Muscle layer of duodenum (tissue), 2 donors: ENCODE data around the gene BCS1L.

Experiments
- H3K27ac ChIP-seq: one replicate; pipeline ENCODE4 v1.7.0; 2013; ENCODE audit warnings: mild to moderate bottlenecking, low read length
- H3K27me3 ChIP-seq: one replicate; pipeline ENCODE4 v1.7.0; 2013; ENCODE audit warnings: low read depth, mild to moderate bottlenecking, control low read depth, low read length
- H3K36me3 ChIP-seq, 2 donors: one replicate each; pipeline ENCODE4 v1.7.0; 2013; ENCODE audit warnings: low read length in 2 of 2, control low read depth in 1 of 2, mild to moderate bottlenecking in 1 of 2; ENCODE audit not compliant: insufficient read depth in 2 of 2, control insufficient read depth in 1 of 2
- H3K4me1 ChIP-seq, 2 donors: one replicate each; pipeline ENCODE4 v1.7.0; 2013; ENCODE audit warnings: low read length in 2 of 2, mild to moderate bottlenecking in 2 of 2, control low read depth in 1 of 2, moderate library complexity in 1 of 2; ENCODE audit not compliant: insufficient read depth in 2 of 2, control insufficient read depth in 1 of 2
- H3K4me3 ChIP-seq, 2 donors: one replicate each; pipeline ENCODE4 v1.7.0; 2013; ENCODE audit warnings: low read length in 2 of 2, low read depth in 1 of 2, mild to moderate bottlenecking in 1 of 2
- H3K9me3 ChIP-seq, 2 donors: one replicate each; pipeline ENCODE4 v1.7.0; 2013; ENCODE audit warnings: low read length in 2 of 2, control low read depth in 1 of 2, mild to moderate bottlenecking in 1 of 2; ENCODE audit not compliant: control insufficient read depth in 1 of 2
- donor health status: healthy.

The BCS1L gene

DNA sequence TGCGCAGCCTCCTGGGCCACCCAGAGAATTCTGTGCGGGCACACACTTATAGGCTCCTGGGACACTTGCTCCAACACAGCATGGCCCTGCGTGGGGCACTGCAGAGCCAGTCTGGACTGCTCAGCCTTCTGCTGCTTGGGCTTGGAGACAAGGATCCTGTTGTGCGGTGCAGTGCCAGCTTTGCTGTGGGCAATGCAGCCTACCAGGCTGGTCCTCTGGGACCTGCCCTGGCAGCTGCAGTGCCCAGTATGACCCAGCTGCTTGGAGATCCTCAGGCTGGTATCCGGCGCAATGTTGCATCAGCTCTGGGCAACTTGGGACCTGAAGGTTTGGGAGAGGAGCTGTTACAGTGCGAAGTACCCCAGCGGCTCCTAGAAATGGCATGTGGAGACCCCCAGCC, 39.4 kb downstream of the BCS1L start:
- Histone ChIP-seq H3K9me3 (no peaks in the 10 kb centered on the region), H3K27me3 (no peaks in the 10 kb centered on the region), H3K4me1 (no peaks in the 10 kb centered on the region), H3K27ac (no peak overlapping the region), H3K4me3 (no peak overlapping the region), H3K36me3 (peaks cover 7 to 46% of the 10 kb centered on the region in 2 donors)

GRCh38 chr2:218701806-218702205, 42.3 kb downstream of the BCS1L start:
- Histone ChIP-seq H3K27me3 (no peaks in the 10 kb centered on the region), H3K36me3 (peaks cover 0 to 35% of the 10 kb centered on the region in 2 donors), H3K9me3 (no peaks in the 10 kb centered on the region), H3K27ac (no peak overlapping the region), H3K4me1 (no peaks in the 10 kb centered on the region), H3K4me3 (no peak overlapping the region)

DNA sequence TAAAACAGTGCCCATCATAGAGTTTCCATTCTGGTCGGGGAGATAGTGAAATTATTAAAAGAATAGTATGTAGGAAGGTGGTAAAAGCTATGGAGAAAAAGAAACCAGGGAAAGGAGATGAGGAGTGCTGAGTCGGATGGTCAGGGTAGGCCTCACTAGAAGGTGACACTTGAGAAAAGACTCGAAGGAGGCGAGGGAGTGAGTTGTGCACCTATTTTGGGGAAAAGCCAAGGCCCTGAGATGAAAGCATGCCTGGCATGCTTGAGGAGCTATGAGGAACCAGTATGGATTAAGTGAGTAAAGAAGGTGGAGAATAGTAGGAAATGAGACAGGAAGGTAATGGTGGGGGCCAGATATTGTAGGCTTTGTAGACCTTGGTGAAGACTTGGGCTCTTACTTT, 43.9 kb downstream of the BCS1L start:
- peaks cover 0 to 20% of the 10 kb centered on the region in 2 donors for H3K36me3 ChIP-seq
- no peaks in the 10 kb centered on the region for H3K4me1 ChIP-seq
- H3K9me3 ChIP-seq = no peaks in the 10 kb centered on the region
- H3K27me3 ChIP-seq = no peaks in the 10 kb centered on the region
- no peak overlapping the region for H3K27ac ChIP-seq
- H3K4me3 ChIP-seq = no peak overlapping the region

DNA sequence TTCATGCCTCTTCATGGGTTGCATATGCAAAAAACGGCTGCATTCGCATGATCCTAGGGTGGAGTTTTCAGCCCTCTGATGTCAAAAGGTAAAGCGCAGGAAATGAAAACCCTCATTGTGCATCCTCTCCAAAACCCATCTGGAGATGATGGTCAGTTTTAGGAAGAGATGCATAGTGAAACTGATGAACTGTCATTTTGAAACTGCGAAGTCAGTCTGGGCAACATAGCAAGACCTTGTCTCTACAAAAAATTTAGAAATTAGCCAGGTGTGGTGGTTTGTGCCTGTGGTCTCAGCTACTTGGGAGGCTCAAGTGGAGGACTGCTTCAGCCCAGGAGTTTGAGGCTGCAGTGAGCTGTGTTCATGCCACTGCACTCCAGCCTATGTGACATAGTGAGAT, 48.6 kb downstream of the BCS1L start:
- H3K36me3 ChIP-seq = peaks cover 0 to 6% of the 10 kb centered on the region in 2 donors
- no peak overlapping the region for H3K27ac ChIP-seq
- H3K4me1 ChIP-seq = peaks cover 0 to 8% of the 10 kb centered on the region in 2 donors
- H3K4me3 ChIP-seq = no peak overlapping the region
- H3K27me3 ChIP-seq = no peaks in the 10 kb centered on the region
- no peaks in the 10 kb centered on the region for H3K9me3 ChIP-seq

DNA sequence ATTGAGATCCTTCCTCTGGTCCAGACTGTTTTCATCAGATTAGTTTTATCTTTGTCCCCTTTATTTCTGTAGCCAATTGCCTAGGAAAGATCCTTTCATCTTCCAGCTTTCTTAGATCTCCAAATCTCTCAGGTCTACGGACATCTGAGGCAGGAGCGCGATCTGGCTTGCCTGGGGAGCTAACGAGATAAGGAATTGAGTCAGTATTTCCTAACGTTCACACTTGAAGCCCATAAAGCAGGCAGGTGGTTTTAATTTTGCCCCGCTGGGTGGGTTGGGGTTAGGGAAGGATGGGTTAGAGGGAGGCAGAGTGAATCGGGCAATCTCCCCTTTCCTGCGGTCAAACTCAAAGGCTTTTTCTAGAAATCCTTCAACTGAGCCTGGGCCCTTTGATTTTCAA, 50.4 kb downstream of the BCS1L start:
- H3K9me3 ChIP-seq = no peaks in the 10 kb centered on the region
- no peak overlapping the region for H3K27ac ChIP-seq
- H3K4me3 ChIP-seq = peak overlapping the region in 1 of 2 donors; percentile 83
- H3K4me1 ChIP-seq = peaks cover 0 to 8% of the 10 kb centered on the region in 2 donors
- no peaks in the 10 kb centered on the region for H3K27me3 ChIP-seq
- H3K36me3 ChIP-seq = peaks cover 0 to 6% of the 10 kb centered on the region in 2 donors

GRCh38 chr2:218710334-218710686, 50.8 kb downstream of the BCS1L start:
- H3K27ac ChIP-seq = no peak overlapping the region
- H3K27me3 ChIP-seq = no peaks in the 10 kb centered on the region
- no peaks in the 10 kb centered on the region for H3K9me3 ChIP-seq
- H3K4me3 ChIP-seq = peak overlapping the region; percentile 83 to 84
- H3K36me3 ChIP-seq = peaks cover 0 to 6% of the 10 kb centered on the region in 2 donors
- peaks cover 0 to 8% of the 10 kb centered on the region in 2 donors for H3K4me1 ChIP-seq

DNA sequence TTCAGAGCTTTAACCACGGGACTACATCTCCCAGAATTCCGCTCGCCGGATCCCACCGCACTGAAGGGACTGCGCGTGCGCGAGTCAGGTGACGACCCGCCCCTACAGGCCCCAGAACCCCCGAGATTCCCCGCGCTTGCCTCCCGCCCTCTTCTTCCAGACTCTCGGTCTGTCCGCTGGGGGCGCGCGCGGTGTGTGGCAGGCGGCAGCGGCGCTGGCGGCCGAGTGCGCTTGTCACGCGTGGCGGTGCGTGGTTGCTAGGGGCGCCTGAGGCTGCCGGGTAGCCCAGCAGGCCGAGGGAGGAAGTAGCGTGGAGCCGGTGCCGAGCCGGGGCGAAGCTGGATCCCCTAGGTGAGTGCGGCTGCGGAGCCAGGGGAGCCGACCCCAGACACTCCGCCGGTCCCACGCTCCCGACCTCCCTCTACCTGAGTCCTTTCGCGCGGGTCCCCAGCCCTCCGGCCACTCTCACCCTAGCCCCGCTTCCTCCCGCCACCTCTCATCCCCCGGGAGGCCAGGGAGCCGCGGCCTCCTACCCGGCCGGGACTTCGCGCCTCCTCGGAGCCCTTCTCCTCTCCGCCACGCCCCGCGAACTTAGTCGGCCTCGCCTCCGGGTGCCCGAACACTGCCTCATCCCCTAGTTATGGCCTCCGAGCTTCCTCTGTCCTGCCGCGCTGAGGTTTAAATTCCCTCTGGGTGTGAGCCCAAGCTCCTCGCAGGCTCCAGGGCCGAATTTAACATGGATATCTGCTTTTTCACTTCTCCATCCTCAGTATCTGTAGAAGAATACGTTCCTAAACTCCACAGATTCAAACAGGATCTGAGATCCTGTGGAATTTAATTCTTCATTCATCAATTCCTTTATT, 51.4 kb downstream of the BCS1L start, which contains the start of gene TTLL4:
Gene TTLL4 (plus strand): TSS at position 149 of the 863 bp plus-strand sequence. CDS start 26,842 bp downstream, outside the sequence.
- peak within 1 kb of the TSS; percentile 83 to 84 for H3K4me3 ChIP-seq
- peak within 1 kb of the TSS; percentile 85 for H3K27ac ChIP-seq
- H3K4me1 ChIP-seq = peaks cover 0 to 8% of the 10 kb centered on the region in 2 donors
- no peaks in the 10 kb centered on the region for H3K9me3 ChIP-seq
- no peaks in the 10 kb centered on the region for H3K27me3 ChIP-seq
- peaks cover 0 to 6% of the 10 kb centered on the region in 2 donors for H3K36me3 ChIP-seq

DNA sequence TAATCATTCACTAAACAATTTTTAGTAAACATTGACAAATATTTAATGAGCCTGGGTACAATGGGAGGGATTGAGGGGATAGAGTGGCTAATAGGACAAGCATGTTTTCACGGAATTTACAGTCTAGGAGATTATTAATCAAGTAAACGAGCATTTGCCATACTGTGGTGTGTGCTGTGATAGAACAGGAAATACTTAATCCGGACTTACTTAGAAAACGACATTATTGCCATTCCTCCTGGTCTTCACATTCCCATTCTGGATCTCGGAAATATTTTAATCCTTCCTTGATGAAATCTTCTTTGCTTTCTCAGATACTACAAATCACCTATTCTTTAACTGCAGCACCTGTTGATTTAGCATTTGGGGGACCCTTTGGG, 52.1 kb downstream of the BCS1L start:
- peaks cover 0 to 8% of the 10 kb centered on the region in 2 donors for H3K4me1 ChIP-seq
- peak overlapping the region; percentile 85 for H3K27ac ChIP-seq
- peak overlapping the region; percentile 83 to 84 for H3K4me3 ChIP-seq
- no peaks in the 10 kb centered on the region for H3K9me3 ChIP-seq
- peaks cover 0 to 6% of the 10 kb centered on the region in 2 donors for H3K36me3 ChIP-seq
- no peaks in the 10 kb centered on the region for H3K27me3 ChIP-seq
